Activated gamma-delta T cell treated with anti-CD3 and anti-CD28 coated beads, Interleukin-2, amount 50 U/mL, for 16 hours (primary cell): ENCODE results near the gene PRKN.

Source experiments
- DNase-seq: peaks from one replicate; pipeline ENCODE4 v3.0.0-alpha.2; 2020; ENCODE audit warnings: low read depth

PRKN gene

GRCh38 chr6:161412795-161413194 lies 1314.8 kb downstream of the PRKN start:
- no peak for DNase-seq

DNA sequence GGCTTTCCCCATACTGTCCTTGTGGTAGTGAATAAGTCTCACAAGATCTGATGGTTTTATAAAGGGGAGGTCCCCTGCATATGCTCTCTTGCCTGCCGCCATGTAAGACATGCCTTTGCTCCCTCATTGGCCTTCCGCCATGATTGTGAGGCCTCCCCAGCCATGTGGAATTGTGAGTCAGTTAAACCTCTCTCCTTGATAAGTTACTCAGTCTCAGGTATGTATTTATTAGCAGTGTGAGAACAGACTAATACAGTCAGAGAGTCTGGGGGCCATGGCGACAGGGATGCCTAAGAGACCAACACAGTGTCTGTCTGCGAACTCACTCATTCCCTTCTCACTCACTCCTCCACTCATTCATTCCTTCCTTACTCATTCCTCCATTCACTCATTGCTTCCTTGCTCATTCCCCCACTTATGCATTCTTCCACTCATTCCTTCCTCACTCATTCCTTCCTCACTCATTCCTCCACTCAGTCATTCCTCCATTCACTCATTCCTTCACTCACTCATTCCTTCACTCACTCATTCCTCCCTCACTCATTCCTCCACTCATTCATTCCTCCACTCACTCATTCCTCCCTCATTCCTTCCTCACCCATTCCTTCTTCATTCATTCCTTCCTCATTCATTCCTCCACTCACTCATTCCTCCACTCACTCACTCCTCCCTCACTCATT lies 1316.2 kb downstream of the PRKN start:
- no peak for DNase-seq

DNA sequence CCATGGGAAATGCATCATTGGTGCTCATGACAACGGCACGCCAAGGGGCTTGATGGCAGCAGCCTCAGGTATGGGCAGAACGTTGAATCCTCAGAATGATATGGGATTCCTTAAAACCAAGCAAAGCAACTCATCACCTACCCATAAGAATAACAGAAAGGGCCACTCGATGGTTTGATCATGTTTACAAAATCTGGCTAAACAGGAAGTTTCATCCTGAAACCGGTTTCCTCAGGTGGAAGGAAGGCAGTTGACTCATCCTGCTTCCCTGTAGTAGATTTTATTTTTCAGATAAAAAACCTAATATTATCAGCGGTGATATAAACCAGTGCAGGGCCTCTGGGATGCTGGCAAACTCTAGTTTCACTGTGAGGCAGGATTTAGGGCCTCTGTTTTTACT lies 1316.8 kb downstream of the PRKN start:
- no peak for DNase-seq

GRCh38 chr6:161410076-161410475 lies 1317.5 kb downstream of the PRKN start:
- no peak for DNase-seq

DNA sequence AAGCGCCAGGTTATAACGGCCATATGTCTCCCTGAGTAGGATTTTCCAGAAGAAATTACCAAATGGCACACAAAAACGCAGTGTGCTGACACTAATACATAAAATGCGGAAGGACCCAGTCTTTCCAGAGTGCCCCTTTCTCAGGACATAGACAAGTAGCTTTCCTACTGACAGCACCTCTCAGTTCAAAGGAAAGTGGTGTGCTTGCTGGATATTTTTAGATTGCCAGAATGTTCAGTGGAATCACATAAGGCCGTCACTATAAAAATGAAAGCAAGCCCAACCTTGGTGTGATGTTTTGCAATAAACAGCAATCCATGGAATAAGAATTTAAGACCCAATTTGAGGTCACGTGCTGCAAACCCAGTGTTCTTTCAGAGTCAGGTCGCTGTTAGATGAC lies 1318.2 kb downstream of the PRKN start:
- DNase-seq = no peak

DNA sequence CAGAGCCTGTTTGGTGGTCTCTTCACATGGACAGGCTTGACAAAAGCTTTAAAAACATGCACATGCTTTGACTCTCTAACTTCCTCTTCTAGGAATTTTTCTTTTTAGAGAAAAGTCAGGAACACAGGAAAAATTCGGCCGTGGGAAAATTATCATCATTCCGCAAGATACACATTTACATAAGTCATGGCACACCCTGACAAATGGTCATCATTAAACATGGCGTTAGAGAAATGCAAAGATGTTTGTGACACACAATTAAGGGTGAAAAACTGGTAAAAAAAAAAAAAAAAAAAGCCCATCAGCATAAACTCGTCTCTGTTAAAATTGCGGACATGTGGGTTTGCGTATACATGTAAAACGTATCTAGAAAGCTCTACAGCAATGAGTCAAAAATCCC lies 1319.5 kb downstream of the PRKN start:
- no peak for DNase-seq

DNA sequence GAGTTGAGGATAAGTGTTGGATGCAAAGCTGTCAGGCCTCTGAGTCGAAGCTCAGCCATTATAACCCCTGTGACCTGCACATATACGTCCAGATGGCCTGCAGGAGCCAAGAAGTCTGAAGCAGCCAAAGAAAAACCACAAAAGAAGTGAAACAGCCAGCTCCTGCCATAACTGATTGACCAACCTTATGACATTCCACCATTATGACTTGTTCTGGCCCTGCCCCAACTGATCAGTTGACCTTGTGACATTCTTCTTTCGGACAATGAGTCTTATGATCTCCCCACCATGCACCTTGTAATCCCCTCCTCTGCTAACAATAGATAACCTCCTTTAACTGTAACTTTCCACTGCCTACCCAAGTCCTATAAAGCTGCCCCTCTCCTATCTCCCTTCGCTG lies 1320.0 kb downstream of the PRKN start:
- no peak for DNase-seq

DNA sequence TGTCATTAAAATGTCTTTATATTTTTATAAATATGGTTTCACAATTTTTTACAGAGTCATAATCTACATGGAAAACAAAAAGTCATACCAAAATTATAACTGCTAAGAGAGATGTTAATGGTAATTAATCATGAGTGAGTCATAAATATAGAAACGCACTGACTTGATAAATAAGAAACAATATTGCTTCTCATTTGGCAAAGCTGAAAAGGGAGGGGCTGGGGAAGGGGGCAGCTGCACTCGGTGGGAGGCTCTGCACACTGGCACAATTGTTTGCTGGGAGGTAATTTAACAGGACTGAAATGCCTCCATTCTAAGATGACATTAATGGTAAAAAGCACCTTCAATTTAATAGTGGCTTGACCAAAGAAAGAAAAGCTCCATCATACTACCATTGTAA lies 1320.5 kb downstream of the PRKN start:
- DNase-seq = no peak

- DNase-seq = no peak
Observed at GRCh38 chr6:161406646-161407045, 1320.9 kb downstream of the PRKN start.

GRCh38 chr6:161405418-161405817 lies 1322.1 kb downstream of the PRKN start:
- DNase-seq = no peak

DNA sequence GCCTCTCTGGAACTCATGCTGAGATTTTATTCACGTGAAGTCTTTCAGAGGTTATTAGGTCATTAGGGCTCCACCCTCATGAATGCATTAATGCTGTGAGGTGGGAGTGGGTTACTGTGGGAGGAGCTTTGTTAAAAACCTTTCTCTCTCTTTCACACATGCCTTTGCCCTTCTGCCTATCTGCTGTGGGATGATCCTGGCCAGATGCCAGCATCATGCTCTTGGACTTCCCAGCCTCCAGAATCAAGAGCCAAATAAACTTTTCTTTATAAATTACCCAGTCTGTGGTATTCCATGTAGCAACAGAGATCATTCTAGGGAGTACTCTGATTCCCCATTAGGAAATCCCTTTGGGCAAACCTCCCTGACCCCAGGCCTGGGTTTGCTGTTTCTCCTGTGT lies 1323.8 kb downstream of the PRKN start:
- DNase-seq = no peak

- DNase-seq = no peak
Observed at GRCh38 chr6:161401587-161402309, 1325.8 kb downstream of the PRKN start.

GRCh38 chr6:161400671-161401070 lies 1326.9 kb downstream of the PRKN start:
- DNase-seq = no peak

GRCh38 chr6:161396539-161396938 lies 1331.0 kb downstream of the PRKN start:
- DNase-seq = no peak

- DNase-seq = no peak
Observed at GRCh38 chr6:161395716-161396231, 1331.8 kb downstream of the PRKN start.

- no peak for DNase-seq
Observed at GRCh38 chr6:161394437-161394836, 1333.1 kb downstream of the PRKN start.

DNA sequence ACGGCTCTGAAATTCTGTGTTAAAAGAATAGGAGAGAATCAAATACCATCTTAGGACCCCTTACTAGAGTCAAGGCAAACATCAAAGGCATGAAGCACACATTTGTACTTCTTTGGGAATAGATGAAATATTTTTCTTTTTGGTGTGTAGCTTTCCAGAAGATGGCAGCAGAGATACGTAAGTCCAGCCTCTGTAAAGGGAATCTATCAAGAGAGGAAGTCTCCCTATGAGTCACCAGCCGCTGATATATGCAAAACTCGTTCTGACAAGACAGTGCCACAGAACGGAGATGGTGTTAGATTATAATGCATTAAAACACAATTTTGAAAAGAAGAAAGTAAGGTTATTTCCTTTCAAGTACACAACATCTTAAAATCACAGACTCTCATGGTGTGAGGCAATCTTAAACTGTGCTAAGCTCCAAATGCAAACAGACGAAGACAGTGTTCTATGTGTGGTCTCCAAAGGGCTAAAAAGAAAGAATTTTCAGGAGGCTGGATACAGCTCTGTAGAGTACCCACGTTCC lies 1333.7 kb downstream of the PRKN start:
- DNase-seq = peak; percentile 40

- DNase-seq = no peak
Observed at GRCh38 chr6:161393292-161393691, 1334.3 kb downstream of the PRKN start.

DNA sequence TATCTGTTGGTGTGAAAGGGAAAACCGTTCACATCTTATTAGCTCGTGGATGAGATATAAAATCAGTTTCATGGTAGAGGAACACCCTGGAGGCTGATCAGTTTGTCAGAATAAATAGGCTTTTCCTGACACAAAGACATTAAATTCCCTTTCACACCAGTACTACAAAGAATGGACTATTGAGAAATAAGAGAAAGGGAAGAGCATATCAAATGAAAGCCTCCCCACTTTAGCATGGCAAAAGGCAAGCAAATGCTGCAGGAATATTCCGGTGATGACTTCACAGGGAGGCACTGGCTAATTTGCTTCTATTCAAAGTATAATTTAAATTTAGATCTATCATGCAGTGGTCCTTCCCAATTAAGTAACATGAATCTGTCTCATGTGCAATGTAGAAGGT lies 1337.8 kb downstream of the PRKN start:
- DNase-seq = no peak

DNA sequence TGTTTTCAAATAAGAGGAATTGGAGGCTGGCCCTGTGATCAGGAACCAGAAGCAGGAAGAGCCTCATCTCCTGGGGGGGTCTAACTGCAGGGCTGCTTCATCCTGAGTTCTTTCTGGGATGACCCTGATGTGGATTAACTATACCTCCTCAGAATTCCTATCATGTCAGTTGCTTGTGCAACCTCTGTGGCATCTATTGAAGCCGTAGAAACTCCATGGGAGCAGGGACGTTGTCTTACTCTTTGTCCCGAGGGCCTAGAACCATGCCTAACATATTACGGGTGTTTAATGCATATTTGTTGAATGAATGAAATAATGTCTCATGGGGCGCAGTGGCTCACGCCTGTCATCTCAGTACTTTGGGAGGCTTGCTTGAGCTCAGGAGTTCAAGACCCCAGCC lies 1343.6 kb downstream of the PRKN start:
- no peak for DNase-seq

- no peak for DNase-seq
Observed at GRCh38 chr6:161379834-161380582, 1347.6 kb downstream of the PRKN start.

GRCh38 chr6:161378115-161378514 lies 1349.5 kb downstream of the PRKN start:
- DNase-seq = no peak

DNA sequence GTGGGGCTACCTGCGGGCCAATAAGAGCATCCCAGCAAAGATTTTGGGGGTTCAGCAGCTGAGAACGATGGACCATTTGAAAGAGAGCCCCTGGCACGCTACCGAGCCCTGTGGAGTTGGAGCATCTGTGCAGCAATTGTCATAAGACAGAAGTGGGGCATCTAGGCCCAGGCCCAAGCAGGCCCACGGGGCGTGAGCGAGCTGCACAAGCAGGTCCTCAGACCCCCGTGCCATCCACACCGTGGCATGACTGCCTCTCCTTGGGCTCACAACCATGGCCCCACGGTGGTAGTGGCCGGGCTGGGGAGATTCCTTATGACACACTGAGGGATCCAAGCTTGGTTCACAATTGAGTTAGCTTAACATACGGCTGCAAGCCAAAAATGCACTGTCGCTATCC lies 1350.5 kb downstream of the PRKN start:
- DNase-seq = no peak
